Measurements from ENCODE around the gene GRM5. TPM values are rescaled to one million over a fixed set of nuclear protein-coding genes. Genes with fewer than 3 reads are reported as not detected.
"Not testable (repeated sequence)": the region's sequence is repeated elsewhere in the genome, so short reads cannot be mapped to it uniquely, and the experiment has no call there.

Gene GRM5
- total RNA-seq (2014; rRNA removed; shearing (Covaris generic); ENCODE audit: low replicate concordance): 0.06 and 0.20 TPM in 2 replicates

DNA sequence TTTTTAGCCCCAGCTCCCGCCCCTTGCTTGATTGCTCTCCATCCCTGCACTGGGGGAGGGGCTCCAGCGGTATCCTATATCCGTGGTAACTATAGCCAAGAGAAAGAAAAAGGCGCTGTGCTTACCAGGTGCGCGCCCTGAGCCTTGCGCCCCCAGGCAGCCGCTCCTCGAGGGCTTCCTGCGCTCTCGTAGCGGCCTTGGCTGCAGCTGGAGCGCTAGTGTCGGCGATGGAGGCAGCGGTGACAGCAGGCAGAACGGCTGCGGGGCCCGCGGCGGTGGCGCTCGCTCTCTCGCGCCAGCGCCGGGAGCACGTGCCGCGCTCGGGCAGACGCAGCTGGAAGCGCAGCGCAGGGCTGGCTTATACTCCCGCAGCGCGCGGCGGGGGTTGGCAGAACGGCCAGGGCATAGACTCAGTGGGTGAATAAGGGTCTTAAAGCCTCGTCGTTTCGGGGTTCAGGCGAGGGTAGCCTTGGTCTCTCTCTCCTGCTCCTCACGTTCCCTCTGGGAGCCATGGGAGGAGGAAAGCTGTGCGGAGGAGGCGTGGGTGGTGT is at the start of gene GRM5:
Gene GRM5 (minus strand): TSS at position 332 of the 551 bp plus-strand sequence. CDS start 18,110 bp downstream, outside the sequence.
- DNase-seq (ENCODE audit: low read depth); in situ Hi-C loops (cut with HindIII; ENCODE audit: low pct_unique_long_range_greater_than_20kb, low sequenced_read_pairs): not testable (repeated sequence)

DNA sequence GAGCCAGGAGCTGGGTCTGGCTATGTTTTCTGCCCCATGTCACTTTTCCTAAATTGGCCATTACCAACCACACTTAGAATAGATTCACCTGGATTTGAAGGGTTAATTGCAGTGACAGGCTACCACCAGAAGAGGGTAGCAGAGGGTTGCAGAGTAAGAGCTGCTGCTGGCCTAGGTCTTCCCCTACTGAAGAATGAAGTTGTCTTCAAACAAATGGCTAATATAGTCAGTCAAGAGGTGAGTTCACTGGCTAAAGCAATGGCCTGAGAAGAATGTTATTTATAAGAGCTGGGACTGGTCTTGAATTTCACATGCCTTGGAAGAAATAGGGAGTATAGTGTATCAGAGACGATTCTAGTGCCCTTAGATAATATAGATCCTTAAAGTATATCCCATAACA is 32.2 kb upstream of the GRM5 start:
- in situ Hi-C loops (cut with HindIII; ENCODE audit: low pct_unique_long_range_greater_than_20kb, low sequenced_read_pairs): not testable (repeated sequence)
- peak; percentile 13 for DNase-seq (ENCODE audit: low read depth)

DNA sequence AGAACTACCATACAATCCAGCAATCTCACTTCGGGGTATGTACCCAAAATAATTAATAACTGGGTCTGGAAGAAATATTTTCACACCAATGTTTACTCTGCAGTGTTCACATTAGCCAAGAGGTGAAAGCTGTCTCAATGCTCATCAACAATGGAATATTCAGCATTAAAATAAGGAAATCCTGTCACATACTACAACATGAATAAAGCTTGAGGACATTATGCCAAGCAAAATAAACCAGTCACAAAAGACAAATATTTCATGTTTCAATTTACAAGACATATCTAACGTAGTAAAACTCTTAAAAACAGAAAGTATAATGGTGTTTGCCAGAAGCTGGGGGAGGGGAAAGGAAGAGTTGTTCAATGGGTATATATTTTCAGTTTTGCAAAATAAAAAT is 28.0 kb upstream of the GRM5 start:
- in situ Hi-C loops (cut with HindIII; ENCODE audit: low pct_unique_long_range_greater_than_20kb, low sequenced_read_pairs); DNase-seq (ENCODE audit: low read depth): not testable (repeated sequence)

DNA sequence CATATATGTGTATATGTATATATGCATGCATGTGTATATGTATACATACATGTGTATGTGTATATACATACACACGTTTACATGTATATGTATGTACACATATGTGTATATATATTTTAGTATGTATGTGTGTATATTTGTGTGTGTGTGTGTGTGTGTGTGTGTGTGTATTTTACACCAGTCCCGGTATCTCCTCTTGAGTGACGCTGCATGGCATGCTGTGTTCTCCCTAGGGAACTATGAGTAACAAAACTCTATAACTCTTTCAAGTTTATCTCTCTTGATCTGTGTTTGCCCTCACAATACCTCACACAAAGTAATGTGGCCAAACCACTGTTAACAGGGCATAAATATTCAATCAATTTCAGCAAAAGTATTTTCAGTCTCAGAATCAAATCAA is 19.2 kb upstream of the GRM5 start:
- in situ Hi-C loops (cut with HindIII; ENCODE audit: low pct_unique_long_range_greater_than_20kb, low sequenced_read_pairs); DNase-seq (ENCODE audit: low read depth): not testable (repeated sequence)

DNA sequence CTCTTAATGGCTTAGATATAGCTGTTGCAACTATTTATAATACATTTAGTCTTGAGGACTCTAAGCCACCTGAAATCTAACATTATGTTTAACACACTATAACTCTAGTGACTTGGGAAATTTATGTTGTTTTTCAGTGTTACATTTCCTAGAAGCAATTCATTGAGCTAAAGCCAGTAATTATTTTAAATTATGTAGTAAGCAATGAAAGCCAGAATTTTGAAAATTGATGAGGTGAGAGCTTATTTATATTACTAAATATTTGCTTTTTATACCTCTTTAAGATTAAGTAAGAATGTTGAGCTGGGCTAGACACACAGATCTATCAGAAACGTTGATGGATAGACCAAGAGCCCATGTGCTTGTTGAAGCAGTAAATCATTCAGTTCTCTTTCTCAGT is 5.1 kb upstream of the GRM5 start:
- DNase-seq (ENCODE audit: low read depth); in situ Hi-C loops (cut with HindIII; ENCODE audit: low pct_unique_long_range_greater_than_20kb, low sequenced_read_pairs): not testable (repeated sequence)

DNA sequence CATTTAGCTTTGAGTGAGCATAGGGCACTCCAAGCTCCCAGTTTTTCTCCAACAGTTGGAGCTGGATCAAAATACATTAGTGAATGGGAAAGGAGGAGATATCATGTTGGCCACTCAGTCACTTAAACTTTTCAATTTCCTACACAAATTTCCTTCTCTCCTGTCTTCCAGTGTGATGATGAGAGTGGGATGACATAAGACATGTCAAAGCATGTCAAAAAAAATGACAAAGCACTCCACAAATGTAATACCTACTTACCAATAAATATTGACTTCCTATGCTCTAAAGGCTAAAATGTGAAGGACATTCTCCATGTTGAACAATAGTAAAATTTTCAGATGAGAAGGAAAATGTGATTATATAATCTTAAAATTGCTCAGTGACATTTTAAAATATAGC is 1.5 kb upstream of the GRM5 start:
- DNase-seq (ENCODE audit: low read depth): no peak
- in situ Hi-C loops (cut with HindIII; ENCODE audit: low pct_unique_long_range_greater_than_20kb, low sequenced_read_pairs): no loop called here

GRCh38 chr11:89065066-89065465 is 716 bp downstream of the GRM5 start:
- DNase-seq (ENCODE audit: low read depth): no peak
- in situ Hi-C loops (cut with HindIII; ENCODE audit: low pct_unique_long_range_greater_than_20kb, low sequenced_read_pairs): no loop called here

DNA sequence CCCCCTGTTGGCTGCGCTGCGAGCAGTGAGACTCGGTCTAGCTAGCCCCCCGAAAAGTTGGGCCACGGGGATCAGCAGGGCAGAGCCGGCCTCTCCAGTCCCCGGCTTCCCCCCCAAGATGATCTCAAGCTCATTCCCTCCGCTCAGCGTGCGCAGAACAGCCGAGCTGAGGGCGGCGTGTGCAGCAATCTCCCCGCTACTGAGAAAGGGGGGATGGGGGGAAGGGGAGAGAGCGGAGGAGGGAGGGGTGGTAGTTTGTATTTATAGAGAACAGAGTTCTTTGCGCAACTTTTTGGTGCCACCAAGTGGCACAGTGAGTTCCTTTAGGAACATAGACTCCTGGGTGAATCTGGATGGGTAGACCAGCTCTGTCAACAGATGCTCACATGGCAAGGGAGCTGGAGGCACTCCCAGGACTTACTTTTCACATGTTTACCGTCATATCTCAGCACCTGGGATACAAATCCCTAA is 2.3 kb downstream of the GRM5 start:
- in situ Hi-C loops (cut with HindIII; ENCODE audit: low pct_unique_long_range_greater_than_20kb, low sequenced_read_pairs); DNase-seq (ENCODE audit: low read depth): not testable (repeated sequence)

DNA sequence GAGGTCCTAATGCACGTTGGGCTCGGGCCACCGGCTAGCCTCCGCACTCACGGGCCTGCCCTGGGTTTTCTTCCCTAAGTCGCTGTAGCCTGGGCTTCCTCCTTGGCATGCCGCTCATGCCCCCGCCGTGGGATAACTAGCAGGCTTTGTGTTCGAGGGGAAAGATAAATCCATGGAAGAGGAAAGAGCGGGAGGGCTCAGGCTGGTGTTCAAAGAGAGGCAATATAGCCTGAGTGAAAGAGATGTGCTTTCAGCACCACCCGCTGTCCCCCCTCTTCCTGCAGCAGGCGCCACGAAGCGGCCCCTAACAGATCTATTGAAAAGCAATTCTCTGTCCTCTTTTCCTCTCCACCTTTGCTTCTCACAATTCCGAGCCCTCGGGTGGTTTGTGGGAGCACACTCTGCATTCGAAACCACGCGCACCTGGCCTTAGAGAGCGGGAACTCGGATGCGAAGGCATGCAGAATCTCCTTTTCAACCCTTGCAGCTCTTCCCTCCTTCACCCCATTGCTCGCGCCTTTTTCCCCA is 2.9 kb downstream of the GRM5 start:
- in situ Hi-C loops (cut with HindIII; ENCODE audit: low pct_unique_long_range_greater_than_20kb, low sequenced_read_pairs); DNase-seq (ENCODE audit: low read depth): not testable (repeated sequence)

GRCh38 chr11:89061839-89062238 is 3.9 kb downstream of the GRM5 start:
- in situ Hi-C loops (cut with HindIII; ENCODE audit: low pct_unique_long_range_greater_than_20kb, low sequenced_read_pairs); DNase-seq (ENCODE audit: low read depth): not testable (repeated sequence)

DNA sequence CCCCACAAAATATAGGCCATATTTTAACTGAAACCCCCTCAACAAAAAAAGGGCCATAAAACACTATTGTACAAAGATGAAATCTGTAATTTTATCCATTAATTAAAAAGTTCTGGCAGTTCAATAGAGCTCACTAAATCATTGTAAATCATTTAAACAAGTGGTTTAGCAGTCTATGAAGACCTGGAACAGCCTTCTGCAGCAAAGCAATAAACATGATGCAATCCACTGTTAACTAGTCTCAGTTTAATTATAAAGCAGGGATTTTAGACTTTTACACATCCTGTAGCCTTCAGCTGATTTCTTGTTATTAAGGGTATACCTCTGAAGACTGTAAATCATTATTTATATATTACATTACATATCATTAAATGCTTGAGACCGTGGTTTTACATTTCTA is 8.4 kb downstream of the GRM5 start:
- in situ Hi-C loops (cut with HindIII; ENCODE audit: low pct_unique_long_range_greater_than_20kb, low sequenced_read_pairs); DNase-seq (ENCODE audit: low read depth): not testable (repeated sequence)

DNA sequence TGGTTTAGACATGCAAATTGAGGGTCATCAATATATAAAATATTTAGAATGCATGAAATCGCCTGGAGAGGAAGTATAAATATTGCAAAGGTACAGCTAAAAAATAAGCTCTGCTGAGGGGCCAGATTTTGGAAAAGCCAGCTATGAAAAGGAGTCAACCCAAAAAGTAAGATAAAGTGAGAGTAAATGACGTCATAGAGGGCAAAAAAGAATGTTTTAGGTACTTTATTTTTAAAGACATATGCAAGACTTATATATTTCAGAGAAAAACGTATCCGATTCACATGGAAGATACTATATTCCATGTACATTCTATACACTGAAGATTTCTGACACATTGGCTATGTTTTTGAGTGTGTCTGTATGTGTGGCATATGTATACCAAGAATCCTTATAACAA is 13.6 kb downstream of the GRM5 start:
- no peak for DNase-seq (ENCODE audit: low read depth)
- in situ Hi-C loops (cut with HindIII; ENCODE audit: low pct_unique_long_range_greater_than_20kb, low sequenced_read_pairs): no loop called here

DNA sequence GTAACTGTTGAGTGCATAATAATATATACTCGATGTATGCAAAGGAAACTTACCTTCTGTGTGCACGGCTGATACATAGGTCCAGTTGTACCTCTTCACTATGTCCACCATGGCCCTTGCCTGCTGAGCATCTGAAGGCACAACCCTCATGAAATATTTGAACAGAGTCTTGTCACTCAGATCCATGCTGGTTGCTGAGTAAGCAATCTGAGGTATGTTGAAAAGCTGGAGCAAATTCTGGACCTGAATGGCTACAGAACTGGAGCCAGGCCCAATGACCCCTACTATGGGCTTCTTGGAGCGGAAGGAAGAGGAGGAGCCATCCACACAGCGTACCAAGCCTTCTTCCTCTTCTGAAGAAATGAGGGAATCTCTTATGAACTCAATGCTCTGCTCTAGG is 18.6 kb downstream of the GRM5 start:
- DNase-seq (ENCODE audit: low read depth); in situ Hi-C loops (cut with HindIII; ENCODE audit: low pct_unique_long_range_greater_than_20kb, low sequenced_read_pairs): not testable (repeated sequence)

DNA sequence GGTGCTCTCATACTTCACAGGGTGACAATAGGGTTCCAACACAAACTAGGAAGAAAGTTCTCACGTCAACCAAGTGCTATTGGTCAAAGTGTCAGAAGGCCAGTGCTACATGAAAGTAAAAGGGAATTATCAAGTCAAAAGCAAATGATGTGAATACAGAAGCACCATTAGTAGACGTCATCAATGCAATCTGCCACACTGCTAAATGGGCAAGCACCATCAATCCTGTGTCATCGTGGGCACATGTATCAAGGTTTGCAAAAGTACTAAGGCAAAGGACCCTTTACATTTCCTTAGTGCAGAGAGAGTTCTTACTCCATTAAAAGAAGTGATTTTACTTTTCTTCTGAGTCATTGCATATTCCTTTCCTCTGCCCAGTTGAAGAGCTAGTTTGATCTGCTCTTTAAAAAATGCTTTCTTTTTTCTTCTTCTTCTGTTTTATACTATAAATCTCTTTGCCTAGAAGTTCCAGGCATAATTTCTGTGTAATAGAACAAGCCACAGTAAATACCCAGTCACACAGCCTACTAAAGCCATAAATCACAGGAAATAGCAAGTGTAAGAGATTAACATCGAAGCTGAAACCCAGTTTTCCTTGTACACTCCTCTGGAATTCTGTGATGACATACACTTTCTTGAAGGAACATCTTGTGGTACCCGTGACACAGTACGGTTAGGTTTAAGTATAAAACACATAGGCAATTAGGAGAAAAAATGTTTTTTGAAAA is 21.8 kb downstream of the GRM5 start:
- in situ Hi-C loops (cut with HindIII; ENCODE audit: low pct_unique_long_range_greater_than_20kb, low sequenced_read_pairs); DNase-seq (ENCODE audit: low read depth): not testable (repeated sequence)

GRCh38 chr11:89029671-89030070 is 36.1 kb downstream of the GRM5 start:
- in situ Hi-C loops (cut with HindIII; ENCODE audit: low pct_unique_long_range_greater_than_20kb, low sequenced_read_pairs); DNase-seq (ENCODE audit: low read depth): not testable (repeated sequence)

- in situ Hi-C loops (cut with HindIII; ENCODE audit: low pct_unique_long_range_greater_than_20kb, low sequenced_read_pairs): no loop called here
- no peak for DNase-seq (ENCODE audit: low read depth)
These were observed 44.4 kb downstream of the GRM5 start for GRCh38 chr11:89021339-89021738.

DNA sequence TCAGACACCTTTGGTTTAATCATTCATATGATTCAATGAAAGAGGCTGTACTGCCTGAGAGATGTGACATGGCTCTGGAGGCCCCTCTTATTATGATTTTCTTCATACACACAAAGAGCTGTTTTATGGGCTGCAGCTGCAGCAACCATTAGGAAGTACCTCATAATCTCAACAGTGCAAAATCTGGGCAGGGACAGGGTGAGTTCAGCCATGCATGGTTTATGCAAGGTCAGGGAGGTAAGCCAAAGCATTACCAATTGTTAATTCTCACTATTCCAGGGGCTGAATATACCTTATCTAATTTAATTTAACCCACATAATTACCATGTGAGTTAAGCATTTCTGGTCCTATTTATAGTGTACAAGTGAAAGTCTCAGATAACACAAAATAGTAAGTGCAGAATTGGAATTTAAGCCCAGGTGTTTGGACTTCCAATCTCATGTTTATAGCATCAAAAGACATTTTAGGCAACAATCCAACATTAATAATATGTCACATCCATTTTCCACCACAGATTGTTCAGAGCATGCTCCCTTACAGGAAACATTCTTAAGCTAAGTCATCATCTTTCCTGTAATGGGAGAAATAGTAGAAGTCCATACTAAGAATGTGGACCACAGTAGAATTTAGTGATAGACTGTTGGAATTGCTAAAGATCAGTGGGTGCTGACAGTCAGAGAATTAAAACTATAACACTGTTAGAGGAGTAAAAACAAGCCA is 45.8 kb downstream of the GRM5 start:
- in situ Hi-C loops (cut with HindIII; ENCODE audit: low pct_unique_long_range_greater_than_20kb, low sequenced_read_pairs); DNase-seq (ENCODE audit: low read depth): not testable (repeated sequence)

DNA sequence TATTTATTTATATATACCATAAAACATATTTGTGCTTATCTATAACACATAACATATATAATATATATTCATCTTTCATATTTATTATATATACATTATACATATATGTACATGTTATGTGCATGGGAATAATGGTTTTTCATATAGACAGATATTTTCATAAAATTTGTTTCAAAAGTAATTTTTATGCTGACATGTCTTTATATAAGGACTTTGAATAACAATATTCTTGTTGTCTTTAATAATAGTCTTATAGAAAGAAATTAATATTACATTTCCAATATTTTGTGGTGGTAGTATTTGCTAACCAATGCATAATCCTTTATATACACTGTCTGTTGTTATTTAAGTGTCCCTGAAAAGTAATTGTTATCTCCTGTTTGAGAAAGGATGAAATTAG is 49.6 kb downstream of the GRM5 start:
- in situ Hi-C loops (cut with HindIII; ENCODE audit: low pct_unique_long_range_greater_than_20kb, low sequenced_read_pairs): no loop called here
- DNase-seq (ENCODE audit: low read depth): no peak

DNA sequence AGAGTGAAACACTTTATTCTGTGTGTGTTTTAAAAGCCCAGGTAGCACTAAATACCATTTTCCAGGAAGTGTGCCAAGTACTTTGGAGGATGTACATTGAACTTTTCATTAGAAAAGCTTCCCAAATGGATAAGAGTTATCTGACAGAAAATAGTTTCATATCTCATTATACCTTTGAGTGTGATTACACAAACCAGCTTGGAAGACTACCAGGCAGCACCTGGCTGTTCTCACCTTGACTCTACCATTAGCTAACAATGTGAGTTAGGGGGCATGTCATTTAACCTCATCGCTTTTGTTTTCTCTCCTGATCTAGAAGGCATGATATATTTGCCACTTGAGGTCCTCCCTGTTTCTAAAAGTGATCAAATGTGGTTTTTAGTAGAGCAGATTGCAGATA is 50.2 kb downstream of the GRM5 start:
- DNase-seq (ENCODE audit: low read depth): no peak
- in situ Hi-C loops (cut with HindIII; ENCODE audit: low pct_unique_long_range_greater_than_20kb, low sequenced_read_pairs): no loop called here

Data from Caki2 (cell line).